ENCODE data around the gene DENND4B. TPM values are rescaled to one million over a fixed set of nuclear protein-coding genes. Genes with fewer than 3 reads are reported as not detected.

The DENND4B gene
- 19.1 and 42.5 TPM in 2 replicates for total RNA-seq

GRCh38 chr1:153946622-153947241 is at the start of gene DENND4B:
Gene DENND4B, minus strand, starts transcription at chr1:153946718. Its CDS starts 2,344 bp downstream, at chr1:153944374.
- H3K4me3 ChIP-seq (ENCODE audit: low read depth, low read length) = peak within 1 kb of the TSS; percentile 88
- DNase-seq (ENCODE audit: low read depth) = no peak
- TF ChIP-seq CTCF (conservative IDR thresholded peaks at IDR 0.05; ENCODE audit: low read depth, low read length) = peak; percentile 80

GRCh38 chr1:153995640-153996039 is 49.1 kb upstream of the DENND4B start:
- no peak for DNase-seq (ENCODE audit: low read depth)
- no peak overlapping the region for H3K4me3 ChIP-seq (ENCODE audit: low read depth, low read length)
- TF ChIP-seq CTCF (conservative IDR thresholded peaks at IDR 0.05; ENCODE audit: low read depth, low read length) = no peak

- DNase-seq (ENCODE audit: low read depth) = no peak
- H3K4me3 ChIP-seq (ENCODE audit: low read depth, low read length) = no peak overlapping the region
- no peak for TF ChIP-seq CTCF (conservative IDR thresholded peaks at IDR 0.05; ENCODE audit: low read depth, low read length)
Observed at GRCh38 chr1:153995202-153995601, 48.7 kb upstream of the DENND4B start.

- no peak for TF ChIP-seq CTCF (conservative IDR thresholded peaks at IDR 0.05; ENCODE audit: low read depth, low read length)
- H3K4me3 ChIP-seq (ENCODE audit: low read depth, low read length) = peak overlapping the region; percentile 84
- no peak for DNase-seq (ENCODE audit: low read depth)
Observed at GRCh38 chr1:153991806-153992205, 45.3 kb upstream of the DENND4B start.

GRCh38 chr1:153991151-153991630 is 44.7 kb upstream of the DENND4B start:
- no peak for DNase-seq (ENCODE audit: low read depth)
- no peak for TF ChIP-seq CTCF (conservative IDR thresholded peaks at IDR 0.05; ENCODE audit: low read depth, low read length)
- H3K4me3 ChIP-seq (ENCODE audit: low read depth, low read length) = peak overlapping the region; percentile 84

GRCh38 chr1:153990468-153991150 is 44.1 kb upstream of the DENND4B start, which contains the start of gene RPS27:
Gene RPS27, plus strand, starts transcription at chr1:153990762. Its CDS starts 35 bp downstream, at chr1:153990797.
- TF ChIP-seq CTCF (conservative IDR thresholded peaks at IDR 0.05; ENCODE audit: low read depth, low read length) = no peak
- peak within 1 kb of the TSS; percentile 84 for H3K4me3 ChIP-seq (ENCODE audit: low read depth, low read length)
- DNase-seq (ENCODE audit: low read depth) = peak; percentile 88

Measured in epithelial cell of proximal tubule (primary cell).